ENCODE measurements around the gene ZSCAN26.

DNA sequence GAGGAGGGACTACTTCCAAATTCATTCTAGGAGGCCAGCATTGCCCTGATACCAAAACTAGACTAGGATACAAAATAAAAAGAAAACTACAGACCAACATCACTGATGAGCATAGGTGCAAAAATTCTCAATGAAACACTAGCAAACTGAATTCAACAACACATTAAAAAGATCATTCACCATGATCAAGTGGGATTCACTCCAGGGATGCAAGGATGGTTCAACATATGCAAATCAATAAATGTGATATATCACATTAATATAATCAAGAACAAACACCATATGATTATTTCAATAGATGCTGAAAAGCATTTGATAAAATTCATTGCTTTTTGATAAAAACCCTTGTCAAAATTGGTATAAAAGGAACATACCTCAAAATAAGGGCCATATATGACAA lies 24.6 kb downstream of the ZSCAN26 start:
- no peak for TF ChIP-seq POLR2AphosphoS5 (IDR thresholded peaks at IDR 0.05; ENCODE audit: borderline replicate concordance, low read depth, low read length)
- no peak for TF ChIP-seq EZH2 (IDR thresholded peaks at IDR 0.05)

Measured in SK-N-MC (cell line).